Measurements from ENCODE around the gene ERF.
A peak's percentile ranks its signal among the peaks of the same experiment; 100 is the strongest.
"Not testable (repeated sequence)": the region's sequence is repeated elsewhere in the genome, so short reads cannot be mapped to it uniquely, and the experiment has no call there.

ERF gene

GRCh38 chr19:42266105-42266504 lies 11.2 kb upstream of the ERF start:
- in situ Hi-C loops (cut with MboI; ENCODE audit: low pct_unique_long_range_greater_than_20kb, low sequenced_read_pairs); DNase-seq: not testable (repeated sequence)

- DNase-seq = no peak
- in situ Hi-C loops (cut with MboI; ENCODE audit: low pct_unique_long_range_greater_than_20kb, low sequenced_read_pairs) = no loop called here
Measured at GRCh38 chr19:42261763-42262162, 6.8 kb upstream of the ERF start.

- DNase-seq; in situ Hi-C loops (cut with MboI; ENCODE audit: low pct_unique_long_range_greater_than_20kb, low sequenced_read_pairs): not testable (repeated sequence)
Measured at GRCh38 chr19:42257842-42258241, 2.9 kb upstream of the ERF start.

- DNase-seq = peak; percentile 27
- in situ Hi-C loops (cut with MboI; ENCODE audit: low pct_unique_long_range_greater_than_20kb, low sequenced_read_pairs) = no loop called here
Measured at GRCh38 chr19:42255766-42256745, 1.1 kb upstream of the ERF start.

GRCh38 chr19:42254089-42254849 lies 659 bp downstream of the ERF start:
- peak; percentile 64 for DNase-seq
- in situ Hi-C loops (cut with MboI; ENCODE audit: low pct_unique_long_range_greater_than_20kb, low sequenced_read_pairs) = no loop called here

- in situ Hi-C loops (cut with MboI; ENCODE audit: low pct_unique_long_range_greater_than_20kb, low sequenced_read_pairs) = no loop called here
- peak; percentile 63 for DNase-seq
Measured at GRCh38 chr19:42253245-42254088, 1.5 kb downstream of the ERF start.

GRCh38 chr19:42252365-42253244 lies 2.3 kb downstream of the ERF start:
- in situ Hi-C loops (cut with MboI; ENCODE audit: low pct_unique_long_range_greater_than_20kb, low sequenced_read_pairs) = no loop called here
- peak; percentile 74 for DNase-seq

- DNase-seq = no peak
- in situ Hi-C loops (cut with MboI; ENCODE audit: low pct_unique_long_range_greater_than_20kb, low sequenced_read_pairs) = no loop called here
Measured at GRCh38 chr19:42251572-42252358, 3.2 kb downstream of the ERF start.

- peak; percentile 50 for DNase-seq
- in situ Hi-C loops (cut with MboI; ENCODE audit: low pct_unique_long_range_greater_than_20kb, low sequenced_read_pairs) = no loop called here
Measured at GRCh38 chr19:42250666-42251531, 4.0 kb downstream of the ERF start.

- no peak for DNase-seq
- in situ Hi-C loops (cut with MboI; ENCODE audit: low pct_unique_long_range_greater_than_20kb, low sequenced_read_pairs) = no loop called here
Measured at GRCh38 chr19:42250183-42250665, 4.7 kb downstream of the ERF start.

GRCh38 chr19:42249769-42250168 lies 5.2 kb downstream of the ERF start:
- in situ Hi-C loops (cut with MboI; ENCODE audit: low pct_unique_long_range_greater_than_20kb, low sequenced_read_pairs) = no loop called here
- no peak for DNase-seq

- no peak for DNase-seq
- in situ Hi-C loops (cut with MboI; ENCODE audit: low pct_unique_long_range_greater_than_20kb, low sequenced_read_pairs) = no loop called here
Measured at GRCh38 chr19:42249149-42249750, 5.7 kb downstream of the ERF start.

GRCh38 chr19:42248270-42249148 lies 6.4 kb downstream of the ERF start:
- in situ Hi-C loops (cut with MboI; ENCODE audit: low pct_unique_long_range_greater_than_20kb, low sequenced_read_pairs) = no loop called here
- no peak for DNase-seq

- DNase-seq = no peak
- in situ Hi-C loops (cut with MboI; ENCODE audit: low pct_unique_long_range_greater_than_20kb, low sequenced_read_pairs) = no loop called here
Measured at GRCh38 chr19:42247640-42248199, 7.2 kb downstream of the ERF start.
